Left colon (tissue), 2 donors: Measurements from ENCODE around the gene EPDR1. TPM values are rescaled to one million over a fixed set of nuclear protein-coding genes. Genes with fewer than 3 reads are reported as not detected.

Source experiments
- total RNA-seq, 2 donors: library from RNA; stranded (reverse); fragmentation: NEBNext Ultra II Directional; extraction: Animal tissue kit (Norgen Biotek cat#: 25700); gene quantifications; one replicate each; pipeline ENCODE4 v1.2.1, GENCODE V29; 2021
- donor health status: DM: no; HTN: no; CAD: no.
- donor health status: DM: yes; HTN: yes; CAD: no.

The EPDR1 gene
- total RNA-seq, 2 donors from 2014 or later, result 10.5 to 19.7 TPM

Other genes with a start within 250 kb of the EPDR1 start
- under 1 TPM; 0.40 to 0.50 TPM for gene GPR141, start 236.9 kb upstream of the EPDR1 start, total RNA-seq
- gene NME8, start 72.0 kb upstream of the EPDR1 start, total RNA-seq, result not detected
- gene SFRP4, start 3.8 kb upstream of the EPDR1 start, total RNA-seq, result under 1 TPM; 0.39 to 0.43 TPM